GM18502 (cell line): ENCODE results near the gene LIN7B.
A peak's percentile ranks its signal among the peaks of the same experiment; 100 is the strongest.
"Not testable (repeated sequence)": the region's sequence is repeated elsewhere in the genome, so short reads cannot be mapped to it uniquely, and the experiment has no call there.

ENCODE experiments used
- ATAC-seq: cut with Tn5 transposase; IDR thresholded peaks from one replicate; pipeline ENCODE4 v1.9.1; 2021; ENCODE audit warnings: mild to moderate bottlenecking; ENCODE audit not compliant: unreplicated experiment, poor library complexity

Gene LIN7B

GRCh38 chr19:49141352-49141751 lies 27.2 kb downstream of the LIN7B start:
- no peak for ATAC-seq

- peak; percentile 61 for ATAC-seq
These were observed 28.7 kb downstream of the LIN7B start for GRCh38 chr19:49142866-49143335.

GRCh38 chr19:49145573-49146407 lies 31.6 kb downstream of the LIN7B start:
- ATAC-seq = no peak

GRCh38 chr19:49146408-49146770 lies 32.2 kb downstream of the LIN7B start:
- ATAC-seq = not testable (repeated sequence)

GRCh38 chr19:49148044-49148682 lies 34.0 kb downstream of the LIN7B start:
- no peak for ATAC-seq

- no peak for ATAC-seq
These were observed 34.8 kb downstream of the LIN7B start for GRCh38 chr19:49148784-49149651.

GRCh38 chr19:49149652-49150105 lies 35.5 kb downstream of the LIN7B start:
- ATAC-seq = no peak

GRCh38 chr19:49150106-49150943 lies 36.2 kb downstream of the LIN7B start:
- ATAC-seq = no peak

GRCh38 chr19:49150944-49151243 lies 36.7 kb downstream of the LIN7B start:
- no peak for ATAC-seq

GRCh38 chr19:49151267-49152118 lies 37.3 kb downstream of the LIN7B start:
- no peak for ATAC-seq

GRCh38 chr19:49152119-49152550 lies 38.0 kb downstream of the LIN7B start:
- ATAC-seq = no peak

- ATAC-seq = no peak
These were observed 39.1 kb downstream of the LIN7B start for GRCh38 chr19:49153167-49153809.

GRCh38 chr19:49154279-49154678 lies 40.1 kb downstream of the LIN7B start:
- no peak for ATAC-seq

GRCh38 chr19:49155005-49155819 lies 41.0 kb downstream of the LIN7B start, which contains the start of gene HRC:
HRC (minus strand) TSS chr19:49155396; CDS start chr19:49155237, 159 bp downstream.
- no peak for ATAC-seq

- no peak for ATAC-seq
These were observed 41.7 kb downstream of the LIN7B start for GRCh38 chr19:49155820-49156346.

GRCh38 chr19:49157445-49158224 lies 43.5 kb downstream of the LIN7B start, which contains the start of gene TRPM4:
TRPM4 (plus strand) TSS chr19:49157792; CDS start chr19:49157867, 75 bp downstream.
- no peak for ATAC-seq
